ENCODE data around the gene EIF4E2. TPM values are rescaled to one million over a fixed set of nuclear protein-coding genes. Genes with fewer than 3 reads are reported as not detected.

EIF4E2 gene
- total RNA-seq, 4 donors from 2014 or later: 50.7 to 59.6 (median 54.4) TPM

DNA sequence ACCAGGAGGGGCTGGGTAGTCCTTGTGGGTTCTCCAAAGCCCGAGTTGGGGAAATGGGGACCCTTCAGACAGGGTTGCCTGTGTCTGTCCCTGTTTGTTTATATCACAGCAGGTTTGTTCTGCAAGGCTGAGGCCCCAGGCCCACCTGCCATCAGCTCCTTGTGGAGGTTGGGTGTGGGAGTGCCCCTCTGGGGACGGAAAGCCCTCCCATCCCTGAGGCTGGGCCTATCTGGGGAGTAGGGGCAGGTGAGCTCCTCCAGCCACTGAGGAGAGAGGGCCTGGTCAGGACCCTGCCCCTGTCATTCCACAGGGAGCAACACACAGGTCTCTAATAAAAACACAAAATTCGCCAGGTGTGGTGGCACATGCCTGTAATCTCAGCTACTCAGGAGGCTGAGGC, 59.6 kb downstream of the EIF4E2 start:
- Histone ChIP-seq H3K9me3 (no peaks in the 10 kb centered on the region), H3K27ac (no peak overlapping the region), H3K36me3 (no peaks in the 10 kb centered on the region), H3K4me3 (replicated peaks in 1 of 3) (no peak overlapping the region), H3K27me3 (no peaks in the 10 kb centered on the region), H3K4me1 (no peaks in the 10 kb centered on the region)
- DNase-seq: no peak
- 72 to 100% methylated on average over 2 to 3 of the region's 3 CpGs for WGBS, 2 donors
- intact Hi-C loops (cut with DNase I): no loop called here
- TF ChIP-seq, protein P1, sequence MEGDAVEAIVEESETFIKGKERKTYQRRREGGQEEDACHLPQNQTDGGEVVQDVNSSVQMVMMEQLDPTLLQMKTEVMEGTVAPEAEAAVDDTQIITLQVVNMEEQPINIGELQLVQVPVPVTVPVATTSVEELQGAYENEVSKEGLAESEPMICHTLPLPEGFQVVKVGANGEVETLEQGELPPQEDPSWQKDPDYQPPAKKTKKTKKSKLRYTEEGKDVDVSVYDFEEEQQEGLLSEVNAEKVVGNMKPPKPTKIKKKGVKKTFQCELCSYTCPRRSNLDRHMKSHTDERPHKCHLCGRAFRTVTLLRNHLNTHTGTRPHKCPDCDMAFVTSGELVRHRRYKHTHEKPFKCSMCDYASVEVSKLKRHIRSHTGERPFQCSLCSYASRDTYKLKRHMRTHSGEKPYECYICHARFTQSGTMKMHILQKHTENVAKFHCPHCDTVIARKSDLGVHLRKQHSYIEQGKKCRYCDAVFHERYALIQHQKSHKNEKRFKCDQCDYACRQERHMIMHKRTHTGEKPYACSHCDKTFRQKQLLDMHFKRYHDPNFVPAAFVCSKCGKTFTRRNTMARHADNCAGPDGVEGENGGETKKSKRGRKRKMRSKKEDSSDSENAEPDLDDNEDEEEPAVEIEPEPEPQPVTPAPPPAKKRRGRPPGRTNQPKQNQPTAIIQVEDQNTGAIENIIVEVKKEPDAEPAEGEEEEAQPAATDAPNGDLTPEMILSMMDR (IDR thresholded peaks at IDR 0.05): no peak
- no peak for TF ChIP-seq POLR2A (IDR thresholded peaks at IDR 0.05)

DNA sequence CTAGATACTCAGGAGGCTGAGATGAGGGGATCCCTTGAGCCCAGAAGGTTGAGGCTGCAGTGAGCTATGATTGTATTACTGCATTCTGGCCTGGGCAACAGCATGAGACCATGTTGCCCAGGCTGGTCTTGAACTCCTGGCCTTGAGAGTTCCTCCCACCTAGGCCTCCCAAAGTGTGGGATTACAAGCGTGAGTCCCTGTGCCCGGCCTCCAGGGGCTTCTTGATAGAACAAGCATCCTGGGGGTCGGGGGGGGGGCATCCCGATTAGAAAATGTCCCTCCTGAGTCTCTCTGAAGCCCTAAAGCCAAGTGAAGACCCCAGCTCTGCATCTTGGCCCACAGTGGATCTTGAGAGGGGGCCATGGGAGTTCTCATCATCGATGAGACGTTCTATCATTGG, 60.6 kb downstream of the EIF4E2 start:
- no peaks in the 10 kb centered on the region for H3K36me3 ChIP-seq
- 80 to 85% methylated on average over 4 to 5 of the region's 6 CpGs for WGBS, 2 donors
- TF ChIP-seq, protein P1 (IDR thresholded peaks at IDR 0.05): no peak
- no peak for TF ChIP-seq POLR2A (IDR thresholded peaks at IDR 0.05)
- no peak overlapping the region for H3K27ac ChIP-seq
- no peak for DNase-seq
- no peaks in the 10 kb centered on the region for H3K27me3 ChIP-seq
- no peak overlapping the region for H3K4me3 ChIP-seq (replicated peaks in 1 of 3)
- intact Hi-C loops (cut with DNase I): no loop called here
- no peaks in the 10 kb centered on the region for H3K9me3 ChIP-seq
- H3K4me1 ChIP-seq: no peaks in the 10 kb centered on the region

DNA sequence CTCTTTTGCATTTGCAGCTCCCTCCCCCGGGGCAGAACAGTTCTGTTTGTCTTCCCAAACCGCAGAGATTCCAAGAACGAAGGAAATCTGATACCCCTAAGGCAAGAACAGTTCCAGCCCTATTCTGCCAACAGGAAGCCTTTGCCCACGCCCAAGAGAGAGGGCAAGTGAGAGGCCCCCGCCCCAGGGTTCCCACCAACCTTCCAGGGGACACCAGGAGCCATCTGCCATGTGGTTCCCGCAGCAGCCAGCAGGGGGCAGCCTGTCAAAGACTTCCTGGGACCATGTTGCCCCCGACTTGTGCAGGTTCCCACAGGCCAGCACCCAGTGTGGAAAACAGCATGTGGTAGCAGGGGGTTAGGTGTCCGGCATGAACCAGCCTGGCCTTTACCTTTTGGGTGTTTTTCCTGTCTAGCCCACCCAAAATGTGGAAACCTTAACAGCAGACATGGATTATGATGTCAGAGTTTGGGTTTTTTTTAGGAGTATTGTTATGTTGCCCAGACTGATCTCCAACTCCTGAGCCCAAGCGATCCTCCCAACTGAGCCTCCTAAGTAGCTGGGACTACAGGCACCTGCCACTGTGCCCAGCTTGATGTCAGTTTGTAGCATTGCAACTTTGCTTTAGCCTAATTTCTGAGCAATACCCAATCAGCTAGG, 61.2 kb downstream of the EIF4E2 start:
- peak; percentile 55 to 65 for DNase-seq
- Histone ChIP-seq H3K9me3 (no peaks in the 10 kb centered on the region), H3K4me3 (replicated peaks in 1 of 3) (no peak overlapping the region), H3K36me3 (no peaks in the 10 kb centered on the region), H3K27ac (no peak overlapping the region), H3K27me3 (no peaks in the 10 kb centered on the region), H3K4me1 (no peaks in the 10 kb centered on the region)
- TF ChIP-seq POLR2A (IDR thresholded peaks at IDR 0.05): no peak
- TF ChIP-seq, protein P1 (IDR thresholded peaks at IDR 0.05): peak; percentile 50 to 87 (median 68)
- intact Hi-C loops (cut with DNase I): no loop called here
- 47 to 64% methylated on average over 5 to 7 of the region's 9 CpGs for WGBS, 2 donors

DNA sequence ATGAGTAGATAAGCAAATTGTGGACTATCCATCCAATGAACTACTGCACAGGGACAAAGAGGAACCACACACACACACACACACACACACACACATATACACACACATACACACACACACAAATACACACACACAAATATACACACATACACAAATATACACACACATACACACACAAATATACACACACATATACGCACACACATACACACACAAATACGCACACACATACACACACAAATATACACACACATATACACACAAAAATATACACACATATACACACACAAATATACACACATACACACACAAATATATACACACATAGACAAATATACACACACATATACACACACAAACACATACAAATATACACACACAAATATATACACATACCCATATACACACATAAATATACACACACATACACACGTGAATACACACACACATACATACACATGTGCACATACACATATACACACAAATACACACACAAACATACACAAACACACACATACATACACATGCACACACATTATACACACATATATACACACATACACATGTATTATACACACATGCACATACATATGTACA, 63.1 kb downstream of the EIF4E2 start:
- no peaks in the 10 kb centered on the region for H3K27me3 ChIP-seq
- intact Hi-C loops (cut with DNase I): no loop called here
- H3K4me1 ChIP-seq: no peaks in the 10 kb centered on the region
- DNase-seq: no peak
- H3K9me3 ChIP-seq: no peaks in the 10 kb centered on the region
- no peak overlapping the region for H3K27ac ChIP-seq
- no peaks in the 10 kb centered on the region for H3K36me3 ChIP-seq
- H3K4me3 ChIP-seq (replicated peaks in 1 of 3): no peak overlapping the region
- WGBS, 2 donors: 73 to 75% methylated on average over 3 of the region's 3 CpGs
- no peak for TF ChIP-seq POLR2A (IDR thresholded peaks at IDR 0.05)
- TF ChIP-seq, protein P1 (IDR thresholded peaks at IDR 0.05): no peak

DNA sequence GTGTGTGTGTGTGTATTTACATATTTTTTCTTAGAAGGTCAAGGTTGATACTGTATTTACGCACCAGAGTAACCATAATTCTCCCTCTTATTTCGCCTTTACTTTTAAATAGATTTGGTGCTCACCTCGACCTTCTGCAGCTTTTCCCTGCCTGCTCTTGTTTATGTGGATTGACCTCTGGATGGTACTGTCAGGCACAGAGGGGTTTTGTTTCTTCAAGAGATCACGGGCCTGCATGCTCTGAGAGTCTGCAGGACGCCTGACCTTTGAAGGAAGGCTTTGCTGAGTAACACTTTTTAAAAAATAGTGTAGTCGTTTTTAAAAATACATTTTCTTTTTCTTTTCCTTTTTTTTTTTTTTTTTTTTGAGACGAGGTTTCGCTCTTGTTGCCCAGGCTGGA, 64.8 kb downstream of the EIF4E2 start:
- no peaks in the 10 kb centered on the region for H3K36me3 ChIP-seq
- H3K4me3 ChIP-seq (replicated peaks in 1 of 3): no peak overlapping the region
- no peaks in the 10 kb centered on the region for H3K27me3 ChIP-seq
- intact Hi-C loops (cut with DNase I): no loop called here
- H3K4me1 ChIP-seq: no peaks in the 10 kb centered on the region
- H3K9me3 ChIP-seq: no peaks in the 10 kb centered on the region
- no peak overlapping the region for H3K27ac ChIP-seq
- WGBS, 2 donors: 76 to 79% methylated on average over 8 of the region's 8 CpGs
- TF ChIP-seq POLR2A (IDR thresholded peaks at IDR 0.05): no peak
- TF ChIP-seq, protein P1 (IDR thresholded peaks at IDR 0.05): no peak
- no peak for DNase-seq

Measured in thyroid gland (tissue), 4 donors.